NB4 (cell line): ENCODE results near the gene GPR142.
A peak's percentile ranks its signal among the peaks of the same experiment; 100 is the strongest.

Experiments
- DNase-seq: peaks from one replicate; pipeline ENCODE4 v3.0.0; 2010; ENCODE audit warnings: low read depth
- H3K4me3 ChIP-seq: one replicate; pipeline ENCODE4 v1.5.1; 2011; ENCODE audit warnings: mild to moderate bottlenecking, low read depth, low read length, moderate library complexity
- MAX ChIP-seq: IDR thresholded peaks from 2 replicates; pipeline ENCODE4 v1.6.1; 2011; ENCODE audit warnings: low read depth, low read length
- MYC ChIP-seq: IDR thresholded peaks from 2 replicates; pipeline ENCODE4 v1.6.1; 2011; ENCODE audit warnings: low read depth, low read length
- POLR2A ChIP-seq: IDR thresholded peaks from 2 replicates; pipeline ENCODE4 v1.6.1; 2011; ENCODE audit warnings: mild to moderate bottlenecking; ENCODE audit not compliant: insufficient read length; ENCODE audit errors: extremely low read depth
- TF ChIP-seq, protein P1 (sequence below): IDR thresholded peaks from one replicate; pipeline ENCODE4 v1.5.1; 2012; ENCODE audit warnings: low read depth, low read length

The GPR142 gene

DNA sequence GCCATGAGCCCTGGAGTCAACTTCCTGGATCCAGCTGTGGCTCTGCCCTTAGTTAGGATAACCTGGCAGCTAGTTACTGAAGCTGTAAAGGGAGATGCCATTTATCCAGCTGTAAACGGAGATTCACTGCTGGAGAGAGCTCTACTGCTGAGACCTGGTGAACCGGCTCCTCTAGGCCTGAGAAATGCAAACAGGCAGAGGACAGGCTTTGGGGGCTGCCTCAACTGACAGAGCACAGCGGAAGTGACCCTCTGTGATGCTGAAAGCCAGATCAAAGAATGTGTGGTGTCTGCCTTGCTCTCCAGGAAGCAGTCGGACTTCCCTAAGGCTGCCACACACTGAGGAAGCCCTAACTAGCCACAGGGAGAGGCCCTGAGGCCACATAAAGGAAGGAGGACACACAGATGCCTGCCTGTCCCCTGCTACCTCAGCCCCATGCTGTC, 42.7 kb downstream of the GPR142 start:
- no peak overlapping the region for H3K4me3 ChIP-seq
- no peak for DNase-seq
- TF ChIP-seq MYC = no peak
- TF ChIP-seq MAX = no peak
- TF ChIP-seq, protein P1, sequence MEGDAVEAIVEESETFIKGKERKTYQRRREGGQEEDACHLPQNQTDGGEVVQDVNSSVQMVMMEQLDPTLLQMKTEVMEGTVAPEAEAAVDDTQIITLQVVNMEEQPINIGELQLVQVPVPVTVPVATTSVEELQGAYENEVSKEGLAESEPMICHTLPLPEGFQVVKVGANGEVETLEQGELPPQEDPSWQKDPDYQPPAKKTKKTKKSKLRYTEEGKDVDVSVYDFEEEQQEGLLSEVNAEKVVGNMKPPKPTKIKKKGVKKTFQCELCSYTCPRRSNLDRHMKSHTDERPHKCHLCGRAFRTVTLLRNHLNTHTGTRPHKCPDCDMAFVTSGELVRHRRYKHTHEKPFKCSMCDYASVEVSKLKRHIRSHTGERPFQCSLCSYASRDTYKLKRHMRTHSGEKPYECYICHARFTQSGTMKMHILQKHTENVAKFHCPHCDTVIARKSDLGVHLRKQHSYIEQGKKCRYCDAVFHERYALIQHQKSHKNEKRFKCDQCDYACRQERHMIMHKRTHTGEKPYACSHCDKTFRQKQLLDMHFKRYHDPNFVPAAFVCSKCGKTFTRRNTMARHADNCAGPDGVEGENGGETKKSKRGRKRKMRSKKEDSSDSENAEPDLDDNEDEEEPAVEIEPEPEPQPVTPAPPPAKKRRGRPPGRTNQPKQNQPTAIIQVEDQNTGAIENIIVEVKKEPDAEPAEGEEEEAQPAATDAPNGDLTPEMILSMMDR = no peak
- no peak for TF ChIP-seq POLR2A

- TF ChIP-seq MYC = no peak
- no peak for TF ChIP-seq MAX
- TF ChIP-seq, protein P1 = no peak
- no peak for TF ChIP-seq POLR2A
- no peak overlapping the region for H3K4me3 ChIP-seq
- no peak for DNase-seq
Observed at GRCh38 chr17:74412581-74412980, 45.3 kb downstream of the GPR142 start.

- no peak for DNase-seq
- TF ChIP-seq, protein P1 = no peak
- no peak for TF ChIP-seq MAX
- TF ChIP-seq MYC = no peak
- no peak for TF ChIP-seq POLR2A
- no peak overlapping the region for H3K4me3 ChIP-seq
Observed at GRCh38 chr17:74413491-74413890, 46.2 kb downstream of the GPR142 start.

- peak; percentile 27 for DNase-seq
- no peak overlapping the region for H3K4me3 ChIP-seq
- TF ChIP-seq MYC (no peak), POLR2A (no peak), MAX (no peak)
- TF ChIP-seq, protein P1 = no peak
Observed at GRCh38 chr17:74414510-74414909, 47.2 kb downstream of the GPR142 start.

- TF ChIP-seq POLR2A = no peak
- TF ChIP-seq MAX = no peak
- no peak for TF ChIP-seq MYC
- TF ChIP-seq, protein P1 = no peak
- DNase-seq = no peak
- no peak overlapping the region for H3K4me3 ChIP-seq
Observed at GRCh38 chr17:74415608-74416396, 48.5 kb downstream of the GPR142 start.
